AG04449 (cell line): ENCODE data around the gene LRRFIP1.

Source experiments
- CTCF ChIA-PET: fragments of 350-600 bp; formaldehyde crosslinking; extraction: SDS; loops from one replicate; lab custom pipeline; 2021; ENCODE audit warnings: antibody characterized with exemption; lab: Yijun Ruan, JAX
- POLR2A ChIA-PET: fragments of 400-600, 350-600 bp; formaldehyde crosslinking; extraction: SDS; loops from one replicate; lab custom pipeline; 2020; ENCODE audit warnings: antibody characterized with exemption, inconsistent platforms; lab: Yijun Ruan, JAX
- DNase-seq: peaks from one replicate; pipeline ENCODE4 v3.0.0-alpha.2; 2010; ENCODE audit warnings: low read depth, low spot score
- H3K4me3 ChIP-seq: 2 replicates; pipeline ENCODE4 v1.5.1; 2011; ENCODE audit warnings: low read depth, mild to moderate bottlenecking, control low read depth, low read length
- TF ChIP-seq, protein P1 (sequence below): IDR thresholded peaks from one replicate; pipeline ENCODE4 v1.5.1; 2011; ENCODE audit warnings: mild to moderate bottlenecking, moderate library complexity, low read length, control low read depth, inconsistent platforms; ENCODE audit not compliant: insufficient read depth; ENCODE audit errors: missing control alignments

The LRRFIP1 gene

DNA sequence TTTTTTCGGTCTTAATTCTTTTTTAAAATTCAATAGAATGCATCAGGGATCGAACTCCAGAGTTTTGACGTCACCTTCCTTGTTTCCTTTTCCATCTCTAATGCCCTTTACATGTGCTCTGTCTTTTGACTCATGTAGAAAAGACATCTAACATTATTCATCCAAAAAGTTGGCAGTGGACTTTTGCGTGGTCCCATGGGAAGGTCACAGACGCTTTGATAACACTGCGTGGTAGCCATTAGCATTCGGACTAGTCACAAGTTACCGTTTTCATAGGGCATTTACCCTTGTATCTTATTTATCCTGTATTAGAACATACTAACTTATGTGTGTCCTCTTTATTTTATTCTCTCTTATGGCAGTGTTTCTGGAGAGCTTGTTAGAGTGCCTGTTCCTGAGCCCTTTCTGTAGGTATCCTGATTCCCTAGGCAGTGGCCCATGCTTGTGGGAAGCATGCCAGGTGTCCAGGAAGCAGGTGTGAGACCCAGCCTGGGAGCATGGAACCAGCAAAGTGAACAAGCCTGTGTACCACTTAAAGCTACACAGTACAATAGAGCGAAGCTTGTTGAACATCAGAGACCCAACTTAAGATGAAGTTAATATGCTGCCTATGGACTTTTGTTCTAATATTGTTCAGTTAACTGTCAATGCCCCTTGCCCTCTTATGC is 97.6 kb downstream of the LRRFIP1 start:
- CTCF ChIA-PET: interaction anchor here (0.9 to 2.9 kb wide), 6 partner anchors 17 to 212 kb away, joined by 3 to 13 read pairs (median 4); no protein-coding TSS in a partner anchor
- POLR2A ChIA-PET: interaction anchor here (0.5 kb wide), 1 partner anchor 32 kb away, joined by 3 read pairs; no protein-coding TSS in a partner anchor
- TF ChIP-seq, protein P1, sequence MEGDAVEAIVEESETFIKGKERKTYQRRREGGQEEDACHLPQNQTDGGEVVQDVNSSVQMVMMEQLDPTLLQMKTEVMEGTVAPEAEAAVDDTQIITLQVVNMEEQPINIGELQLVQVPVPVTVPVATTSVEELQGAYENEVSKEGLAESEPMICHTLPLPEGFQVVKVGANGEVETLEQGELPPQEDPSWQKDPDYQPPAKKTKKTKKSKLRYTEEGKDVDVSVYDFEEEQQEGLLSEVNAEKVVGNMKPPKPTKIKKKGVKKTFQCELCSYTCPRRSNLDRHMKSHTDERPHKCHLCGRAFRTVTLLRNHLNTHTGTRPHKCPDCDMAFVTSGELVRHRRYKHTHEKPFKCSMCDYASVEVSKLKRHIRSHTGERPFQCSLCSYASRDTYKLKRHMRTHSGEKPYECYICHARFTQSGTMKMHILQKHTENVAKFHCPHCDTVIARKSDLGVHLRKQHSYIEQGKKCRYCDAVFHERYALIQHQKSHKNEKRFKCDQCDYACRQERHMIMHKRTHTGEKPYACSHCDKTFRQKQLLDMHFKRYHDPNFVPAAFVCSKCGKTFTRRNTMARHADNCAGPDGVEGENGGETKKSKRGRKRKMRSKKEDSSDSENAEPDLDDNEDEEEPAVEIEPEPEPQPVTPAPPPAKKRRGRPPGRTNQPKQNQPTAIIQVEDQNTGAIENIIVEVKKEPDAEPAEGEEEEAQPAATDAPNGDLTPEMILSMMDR: no peak
- DNase-seq: no peak
- no peak overlapping the region for H3K4me3 ChIP-seq

DNA sequence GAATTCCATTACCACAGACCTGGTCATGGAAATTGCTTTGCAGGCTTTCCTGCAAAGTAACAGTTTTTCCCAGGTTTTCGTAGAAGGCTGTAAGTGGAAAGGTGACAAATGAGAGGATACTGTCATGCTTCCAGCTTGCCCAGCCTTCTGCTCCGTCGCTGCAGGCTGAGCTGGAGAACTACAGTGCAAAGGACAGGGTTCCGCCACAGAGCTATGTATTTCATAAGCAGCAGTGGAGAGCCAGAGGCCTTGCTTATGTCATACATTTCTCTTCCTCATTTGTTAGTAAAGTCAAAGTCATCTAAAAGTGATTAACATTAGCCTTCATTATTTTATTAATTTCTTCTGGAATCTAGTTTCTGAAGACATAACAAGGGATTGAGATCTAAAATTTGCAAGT is 98.3 kb downstream of the LRRFIP1 start:
- DNase-seq: no peak
- TF ChIP-seq, protein P1: no peak
- ChIA-PET POLR2A (no interaction called here), CTCF (interaction anchor here (0.8 to 2.9 kb wide), 7 partner anchors 17 to 154 kb away, joined by 3 to 13 read pairs (median 5); no protein-coding TSS in a partner anchor)
- H3K4me3 ChIP-seq: no peak overlapping the region

DNA sequence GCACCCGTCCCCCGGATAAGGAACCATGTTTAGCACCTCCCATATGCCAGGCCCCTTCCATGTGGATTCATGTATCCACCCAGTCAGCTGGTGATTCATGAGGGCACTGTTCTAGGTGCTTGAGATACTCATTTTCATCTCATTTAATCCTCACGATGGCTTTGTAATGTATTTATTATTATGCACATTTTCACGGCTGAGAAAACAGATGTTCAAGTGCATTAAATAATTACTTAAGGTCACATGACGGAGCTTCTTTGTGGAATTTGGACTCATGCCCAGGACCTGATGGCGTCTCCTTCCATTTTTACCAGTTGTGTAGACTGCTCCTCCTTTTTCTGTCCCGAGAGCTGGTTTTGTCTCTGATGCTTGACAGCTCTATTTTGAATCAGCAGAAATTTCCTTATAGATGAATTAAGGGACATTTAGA is 99.0 kb downstream of the LRRFIP1 start:
- no peak for DNase-seq
- H3K4me3 ChIP-seq: no peak overlapping the region
- TF ChIP-seq, protein P1: no peak
- ChIA-PET POLR2A (no interaction called here), CTCF (interaction anchor here (0.8 to 1.5 kb wide), 3 partner anchors 18 to 55 kb away, joined by 3 to 10 read pairs (median 5); no protein-coding TSS in a partner anchor)

DNA sequence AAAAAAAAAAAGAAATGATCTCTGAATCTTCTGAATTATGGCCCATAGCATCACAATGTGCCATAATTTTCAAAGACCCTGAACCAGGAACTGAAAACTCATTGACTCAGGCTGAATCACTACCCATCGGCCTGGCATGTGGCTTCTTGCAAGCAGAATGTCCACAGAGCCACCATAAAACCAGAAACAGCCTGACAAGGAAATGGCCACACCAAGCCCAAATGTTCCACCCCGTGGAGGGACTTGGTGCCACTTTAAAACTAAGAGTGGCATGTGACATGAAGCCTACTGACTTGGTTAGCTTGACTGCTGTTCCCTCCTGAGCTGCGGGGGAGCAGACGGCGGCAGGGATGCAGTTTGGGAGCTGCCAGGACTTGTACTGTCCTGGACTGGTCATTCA is 100.0 kb downstream of the LRRFIP1 start:
- no peak overlapping the region for H3K4me3 ChIP-seq
- POLR2A ChIA-PET: interaction anchor here (1.3 kb wide), 1 partner anchor 34 kb away, joined by 5 read pairs; no protein-coding TSS in a partner anchor
- TF ChIP-seq, protein P1: no peak

DNA sequence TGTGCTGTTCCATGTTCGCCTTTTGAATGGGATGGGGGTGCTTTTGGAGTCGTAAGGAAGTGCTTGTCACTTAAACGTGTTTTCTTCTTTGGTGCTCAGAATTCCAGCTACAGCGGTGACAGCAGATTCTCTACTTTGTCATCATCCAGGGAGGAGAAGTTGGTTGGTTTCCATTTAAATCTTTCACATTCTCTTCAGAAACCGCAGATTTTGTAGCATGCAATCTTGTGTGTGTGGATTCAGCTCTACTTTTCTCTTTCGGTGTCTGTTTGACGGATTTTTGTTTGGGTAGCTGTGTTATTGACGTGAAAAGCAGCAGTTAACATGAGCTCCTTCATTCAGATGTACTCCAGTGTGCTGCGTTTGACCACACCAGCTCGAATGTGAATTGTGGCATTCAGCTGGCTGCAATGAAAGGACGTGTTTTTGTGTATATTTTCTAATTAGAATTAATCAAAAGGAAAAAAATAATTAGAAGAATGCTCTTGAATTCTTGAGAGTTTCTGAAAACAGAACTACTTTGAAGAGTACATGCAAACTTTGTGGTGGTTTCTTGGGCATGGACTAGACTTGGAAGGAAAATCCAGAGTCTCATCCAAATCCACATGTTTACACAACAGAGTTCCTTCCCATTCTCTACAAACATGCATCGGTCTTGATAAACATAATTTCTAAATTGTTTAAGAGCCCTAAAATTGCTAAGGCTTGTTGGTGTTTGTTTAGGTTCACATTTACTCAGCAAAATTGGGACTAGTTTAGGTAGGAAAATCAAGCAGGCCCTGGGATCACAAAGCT is 102.5 kb downstream of the LRRFIP1 start:
- no peak overlapping the region for H3K4me3 ChIP-seq
- CTCF ChIA-PET: interaction anchor here (0.8 to 10.5 kb wide), 5 partner anchors 16 to 217 kb away, joined by 3 to 134 read pairs (median 3); no protein-coding TSS in a partner anchor
- TF ChIP-seq, protein P1: no peak
- POLR2A ChIA-PET: no interaction called here
- no peak for DNase-seq

More for the DNA sequence above, 100.0 kb downstream of the LRRFIP1 start:
- CTCF ChIA-PET: interaction anchor here (10.5 kb wide), 1 partner anchor 18 kb away, joined by 134 read pairs; no protein-coding TSS in a partner anchor
- no peak for DNase-seq
